Measurements from ENCODE around the gene GALP.
"Not testable (repeated sequence)": the region's sequence is repeated elsewhere in the genome, so short reads cannot be mapped to it uniquely, and the experiment has no call there.

GALP gene

GRCh38 chr19:56175861-56176307, at the start of gene GALP:
GALP (plus strand) TSS chr19:56176008; CDS start chr19:56177109, 1,101 bp downstream.
- DNase-seq, result not testable (repeated sequence)

- DNase-seq, result no peak
Measured at GRCh38 chr19:56126983-56127780, 48.6 kb upstream of the GALP start.

GRCh38 chr19:56130006-56130405, 45.8 kb upstream of the GALP start:
- DNase-seq, result no peak

GRCh38 chr19:56131651-56132050, 44.2 kb upstream of the GALP start:
- no peak for DNase-seq

- no peak for DNase-seq
Measured at GRCh38 chr19:56132316-56132822, 43.4 kb upstream of the GALP start.

GRCh38 chr19:56133858-56134653, 41.8 kb upstream of the GALP start:
- no peak for DNase-seq

GRCh38 chr19:56134654-56134921, 41.2 kb upstream of the GALP start:
- DNase-seq, result no peak

GRCh38 chr19:56136362-56136761, 39.4 kb upstream of the GALP start:
- DNase-seq, result no peak

- no peak for DNase-seq
Measured at GRCh38 chr19:56137405-56137804, 38.4 kb upstream of the GALP start.

- DNase-seq, result no peak
Measured at GRCh38 chr19:56138069-56138468, 37.7 kb upstream of the GALP start.

- DNase-seq, result no peak
Measured at GRCh38 chr19:56139847-56140582, 35.8 kb upstream of the GALP start.

GRCh38 chr19:56140583-56141416, 35.0 kb upstream of the GALP start, which contains the start of gene ZNF444:
ZNF444 (plus strand) TSS chr19:56141287; CDS start chr19:56146912, 5,625 bp downstream.
- peak; percentile 89 to 100 (median 99) for DNase-seq

- peak in 1 of 14 donors; percentile 34 for DNase-seq
Measured at GRCh38 chr19:56141417-56141993, 34.3 kb upstream of the GALP start.

- DNase-seq, result peak in 1 of 14 donors; percentile 1
Measured at GRCh38 chr19:56142087-56142787, 33.6 kb upstream of the GALP start.

GRCh38 chr19:56142897-56143434, 32.8 kb upstream of the GALP start:
- no peak for DNase-seq

GRCh38 chr19:56144376-56144775, 31.4 kb upstream of the GALP start:
- no peak for DNase-seq

GRCh38 chr19:56144831-56145230, 31.0 kb upstream of the GALP start:
- DNase-seq, result no peak

- no peak for DNase-seq
Measured at GRCh38 chr19:56145698-56146097, 30.1 kb upstream of the GALP start.

- DNase-seq, result peak in 1 of 14 donors; percentile 26
Measured at GRCh38 chr19:56146904-56147303, 28.9 kb upstream of the GALP start.

- DNase-seq, result no peak
Measured at GRCh38 chr19:56147307-56147706, 28.5 kb upstream of the GALP start.

Data from C1 segment of cervical spinal cord (tissue), 14 donors.